ENCODE data around the gene NLGN2.

DNA sequence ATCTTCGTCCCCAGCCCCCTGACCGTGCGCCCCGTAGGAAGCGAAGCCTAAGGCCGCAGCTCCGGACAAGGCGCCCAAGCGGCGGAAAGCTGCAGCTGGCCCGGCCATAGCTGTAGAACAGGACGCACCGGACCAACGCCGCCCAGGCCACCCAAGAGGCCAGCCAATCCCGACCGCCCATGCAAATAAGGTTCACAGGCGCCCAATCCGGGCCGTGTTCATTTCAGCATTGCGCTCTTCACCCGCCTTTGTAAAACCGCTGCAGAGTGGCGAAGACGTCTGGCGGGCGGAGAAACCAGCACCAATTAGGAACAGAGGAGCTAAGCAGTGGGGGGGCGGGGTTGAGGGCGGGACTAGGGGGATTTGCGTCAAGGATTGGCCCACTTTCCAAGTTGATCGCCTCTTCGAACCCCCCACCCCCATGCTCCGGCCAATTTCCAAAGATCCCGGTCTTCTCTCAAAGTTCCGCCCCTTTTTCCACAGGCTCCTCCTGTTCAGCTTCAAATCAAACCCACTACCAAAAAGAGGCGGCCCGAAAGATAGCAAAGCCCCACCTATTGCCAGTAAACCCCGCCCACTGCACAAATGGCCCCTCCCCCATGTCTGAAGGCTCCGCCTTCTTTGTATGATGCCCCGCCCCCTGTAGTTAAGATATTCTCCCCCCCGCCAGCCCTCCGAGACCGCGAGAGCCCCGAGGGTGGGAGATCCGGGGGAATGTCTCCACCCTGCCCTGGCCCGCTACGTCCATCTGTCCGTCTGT, 3.5 kb upstream of the NLGN2 start, which contains the start of gene TMEM256:
- TF ChIP-seq CTCF (IDR thresholded peaks at IDR 0.05; ENCODE audit: poor library complexity) = no peak
- TF ChIP-seq EZH2phosphoT487 (IDR thresholded peaks at IDR 0.05; ENCODE audit: low read depth, severe bottlenecking, unreplicated experiment) = no peak
- TF ChIP-seq EZH2 (IDR thresholded peaks at IDR 0.05; ENCODE audit: borderline replicate concordance) = no peak
